Astrocyte of the spinal cord (primary cell): ENCODE data around the gene ADAM17.

Experiments
- DNase-seq: peaks from one replicate; pipeline ENCODE4 v3.0.0; 2011; ENCODE audit warnings: low read depth, low spot score
- H3K4me3 ChIP-seq: 2 replicates; pipeline ENCODE4 v1.5.1; 2011; ENCODE audit warnings: low read depth, mild to moderate bottlenecking, low read length, moderate library complexity
- CTCF ChIP-seq: IDR thresholded peaks from 2 replicates; pipeline ENCODE4 v1.5.1; 2012; ENCODE audit warnings: low read depth, mild to moderate bottlenecking, low read length, inconsistent platforms
- in situ Hi-C: cut with HindIII; loops from 2 replicates; pipeline ENCODE4 v1.10.0; 2017; ENCODE audit warnings: low sequenced_read_pairs

ADAM17 gene

GRCh38 chr2:9582624-9583023 is 27.0 kb upstream of the ADAM17 start:
- DNase-seq, result no peak
- TF ChIP-seq CTCF, result no peak

GRCh38 chr2:9578467-9579235 is 23.0 kb upstream of the ADAM17 start:
- no peak overlapping the region for H3K4me3 ChIP-seq
- in situ Hi-C loops, result no loop called here

More at GRCh38 chr2:9582624-9583023, 27.0 kb upstream of the ADAM17 start:
- in situ Hi-C loops, result no loop called here
- H3K4me3 ChIP-seq, result no peak overlapping the region

GRCh38 chr2:9574331-9574730 is 18.7 kb upstream of the ADAM17 start:
- in situ Hi-C loops, result no loop called here
- no peak for TF ChIP-seq CTCF
- DNase-seq, result no peak
- no peak overlapping the region for H3K4me3 ChIP-seq

More at GRCh38 chr2:9578467-9579235, 23.0 kb upstream of the ADAM17 start:
- no peak for TF ChIP-seq CTCF
- no peak for DNase-seq

DNA sequence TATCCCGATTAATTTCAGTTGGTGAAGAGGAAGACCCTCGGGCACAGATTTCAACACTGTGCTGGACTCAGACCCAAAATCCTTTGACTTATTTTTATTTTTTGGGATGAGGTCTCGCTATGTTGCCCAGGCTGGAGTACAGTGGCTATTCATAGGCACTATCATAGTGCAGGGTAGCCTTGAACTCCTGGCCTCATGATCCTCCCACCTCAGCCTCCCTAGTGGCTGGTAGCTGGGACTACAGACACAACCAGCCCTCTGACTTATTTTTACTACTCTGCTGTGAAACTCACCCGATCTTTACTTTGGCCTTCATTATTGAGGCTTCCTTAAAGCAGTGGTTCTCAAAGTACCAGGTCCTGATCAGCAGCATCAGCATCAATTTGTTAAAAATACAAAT is 18.2 kb upstream of the ADAM17 start:
- DNase-seq, result no peak
- in situ Hi-C loops, result no loop called here
- H3K4me3 ChIP-seq, result no peak overlapping the region
- no peak for TF ChIP-seq CTCF

DNA sequence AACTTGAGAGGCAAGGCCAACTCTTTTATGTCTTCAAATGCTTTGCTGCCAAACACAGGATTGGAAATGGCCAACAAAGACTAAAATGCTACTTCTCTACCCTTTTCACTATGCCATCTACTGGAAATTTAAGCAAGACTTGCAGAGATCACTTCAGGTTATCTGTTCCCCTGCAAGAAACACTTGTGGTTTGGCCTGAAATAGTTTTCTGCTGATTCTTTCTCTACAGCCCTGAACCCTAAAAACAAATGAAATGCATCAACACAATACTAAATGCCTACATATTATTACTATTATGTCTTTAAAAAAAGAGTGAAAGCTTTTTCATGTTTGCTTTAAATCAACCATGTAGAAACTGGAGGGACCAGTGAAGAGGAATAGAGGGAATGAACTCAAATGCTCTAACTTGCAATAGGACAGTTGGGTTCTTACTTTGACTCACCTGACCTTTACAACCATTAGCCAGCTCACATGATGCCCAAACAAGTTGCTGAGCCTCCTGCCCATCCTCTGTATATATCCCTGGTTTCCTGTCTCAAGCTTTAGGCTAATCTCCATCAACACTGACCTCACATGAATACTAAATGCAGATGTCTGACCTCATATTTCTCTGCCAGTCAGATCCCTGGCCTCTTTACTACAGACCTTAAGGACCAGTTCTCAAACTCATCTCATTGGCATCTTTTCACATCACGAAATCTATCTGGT is 17.5 kb upstream of the ADAM17 start:
- no peak for DNase-seq
- H3K4me3 ChIP-seq, result no peak overlapping the region
- in situ Hi-C loops, result no loop called here
- TF ChIP-seq CTCF, result no peak

DNA sequence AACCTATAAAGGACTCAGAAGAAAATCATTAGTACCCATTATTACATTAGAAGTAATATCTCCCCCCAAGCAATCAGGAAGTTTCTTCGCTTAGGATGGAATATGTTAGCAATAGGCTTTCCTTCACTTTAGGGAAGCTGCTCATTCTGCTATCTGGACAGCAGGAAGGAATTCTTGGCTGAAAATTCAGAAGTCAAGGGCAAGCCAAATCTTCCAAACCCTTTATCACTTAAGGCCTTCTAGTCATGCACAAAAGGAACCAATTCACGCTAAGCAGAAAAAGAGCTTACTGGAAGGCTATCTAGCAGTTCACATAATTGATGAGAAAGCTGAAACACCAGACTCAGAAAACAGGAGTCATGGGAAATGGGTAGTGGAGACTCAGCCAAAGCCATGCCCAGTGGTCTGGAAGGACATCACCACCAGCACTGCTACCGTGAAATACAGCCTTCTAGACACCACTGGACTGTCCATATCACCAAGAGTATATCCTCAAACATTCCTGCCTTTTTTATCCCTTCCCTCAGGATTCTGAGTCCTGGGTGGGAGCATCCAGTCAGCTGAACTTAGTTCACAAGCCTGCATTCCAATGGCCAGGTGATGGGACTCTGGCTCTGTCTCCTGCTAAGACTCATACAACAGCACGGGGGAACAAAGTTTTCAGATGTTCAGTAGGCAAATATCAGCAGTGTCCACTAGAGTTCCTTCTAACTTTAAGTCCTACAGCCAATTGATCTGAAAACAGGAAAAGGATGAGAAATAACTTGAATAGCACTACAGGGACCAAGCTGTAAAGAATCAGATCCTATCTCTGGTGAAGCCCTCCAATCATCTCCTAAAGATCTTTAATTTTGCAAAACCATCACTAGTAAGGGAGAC is 14.8 kb upstream of the ADAM17 start:
- TF ChIP-seq CTCF, result peak; percentile 20
- H3K4me3 ChIP-seq, result no peak overlapping the region
- in situ Hi-C loops, result no loop called here
- no peak for DNase-seq
